ENCODE results near the gene SIRPB1. TPM values are rescaled to one million over a fixed set of nuclear protein-coding genes. Genes with fewer than 3 reads are reported as not detected.
A peak's percentile ranks its signal among the peaks of the same experiment; 100 is the strongest.

Gene SIRPB1
- polyA plus RNA-seq (2012; ENCODE audit: insufficient read depth, insufficient read length): 3.8 TPM

DNA sequence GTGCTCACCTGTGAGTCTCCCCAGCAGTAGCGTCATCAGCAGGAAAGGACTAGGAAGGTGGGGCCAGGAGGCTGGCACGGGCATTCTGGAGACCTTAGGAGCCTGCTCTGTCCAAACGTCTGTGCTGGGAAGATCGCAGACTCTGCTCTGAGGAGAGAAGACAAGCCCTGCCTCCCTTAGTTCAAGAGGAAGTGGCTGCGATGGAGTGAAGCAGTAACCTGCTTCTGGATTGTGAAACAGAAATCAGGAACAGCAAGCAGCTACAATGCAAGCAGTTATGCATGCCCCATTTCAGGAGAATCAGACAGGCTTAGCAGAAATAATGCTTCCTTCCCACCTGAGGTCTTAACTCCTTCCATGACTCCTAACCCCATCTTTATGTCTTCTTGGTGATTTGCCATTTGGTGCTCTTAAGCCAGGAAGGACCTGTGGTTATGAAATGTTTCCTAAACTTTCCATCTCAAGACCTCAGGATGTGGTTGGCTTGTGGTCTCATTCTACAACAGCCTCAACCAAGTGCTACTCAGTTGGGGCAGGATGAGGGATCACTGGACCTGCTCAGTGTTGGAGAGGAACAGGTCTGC, at the start of gene SIRPB1:
Gene SIRPB1 (minus strand): TSS at position 149 of the 584 bp plus-strand sequence. CDS start 65 bp downstream, at position 84.
- peak; percentile 89 for DNase-seq (ENCODE audit: low read depth, low spot score)
- peak within 1 kb of the TSS; percentile 37 for H3K4me3 ChIP-seq (ENCODE audit: low read length)

- H3K4me3 ChIP-seq (ENCODE audit: low read length): no peak overlapping the region
- DNase-seq (ENCODE audit: low read depth, low spot score): no peak
Observed at GRCh38 chr20:1669304-1669703, 49.5 kb upstream of the SIRPB1 start.

GRCh38 chr20:1667502-1668085, 47.8 kb upstream of the SIRPB1 start:
- DNase-seq (ENCODE audit: low read depth, low spot score): no peak
- H3K4me3 ChIP-seq (ENCODE audit: low read length): no peak overlapping the region

- DNase-seq (ENCODE audit: low read depth, low spot score): no peak
- H3K4me3 ChIP-seq (ENCODE audit: low read length): no peak overlapping the region
Observed at GRCh38 chr20:1666802-1667201, 47.0 kb upstream of the SIRPB1 start.

DNA sequence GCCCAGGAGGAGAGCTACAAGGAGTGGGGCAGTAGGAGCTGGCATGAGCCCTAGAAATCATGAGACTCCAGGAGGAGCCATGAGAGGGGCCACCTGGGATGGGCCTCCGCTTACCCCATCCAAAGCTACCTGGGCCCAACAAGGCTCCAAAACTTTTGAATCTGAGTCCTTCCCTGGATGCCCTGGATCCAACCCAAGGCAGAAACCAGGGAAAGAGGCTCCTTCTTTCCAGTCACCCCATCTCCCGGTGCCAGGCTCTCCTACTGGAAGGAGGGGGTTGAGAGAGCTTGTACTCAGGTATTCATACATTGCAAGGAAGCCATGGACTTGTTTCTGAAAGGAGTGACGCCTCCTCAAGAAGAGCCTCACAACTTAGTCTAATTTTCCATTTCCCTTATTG, 45.5 kb upstream of the SIRPB1 start:
- H3K4me3 ChIP-seq (ENCODE audit: low read length): peak overlapping the region; percentile 25
- no peak for DNase-seq (ENCODE audit: low read depth, low spot score)

GRCh38 chr20:1664911-1665310, 45.1 kb upstream of the SIRPB1 start:
- H3K4me3 ChIP-seq (ENCODE audit: low read length): peak overlapping the region; percentile 25
- DNase-seq (ENCODE audit: low read depth, low spot score): peak; percentile 88

- H3K4me3 ChIP-seq (ENCODE audit: low read length): no peak overlapping the region
- peak; percentile 72 for DNase-seq (ENCODE audit: low read depth, low spot score)
Observed at GRCh38 chr20:1663917-1664316, 44.1 kb upstream of the SIRPB1 start.

DNA sequence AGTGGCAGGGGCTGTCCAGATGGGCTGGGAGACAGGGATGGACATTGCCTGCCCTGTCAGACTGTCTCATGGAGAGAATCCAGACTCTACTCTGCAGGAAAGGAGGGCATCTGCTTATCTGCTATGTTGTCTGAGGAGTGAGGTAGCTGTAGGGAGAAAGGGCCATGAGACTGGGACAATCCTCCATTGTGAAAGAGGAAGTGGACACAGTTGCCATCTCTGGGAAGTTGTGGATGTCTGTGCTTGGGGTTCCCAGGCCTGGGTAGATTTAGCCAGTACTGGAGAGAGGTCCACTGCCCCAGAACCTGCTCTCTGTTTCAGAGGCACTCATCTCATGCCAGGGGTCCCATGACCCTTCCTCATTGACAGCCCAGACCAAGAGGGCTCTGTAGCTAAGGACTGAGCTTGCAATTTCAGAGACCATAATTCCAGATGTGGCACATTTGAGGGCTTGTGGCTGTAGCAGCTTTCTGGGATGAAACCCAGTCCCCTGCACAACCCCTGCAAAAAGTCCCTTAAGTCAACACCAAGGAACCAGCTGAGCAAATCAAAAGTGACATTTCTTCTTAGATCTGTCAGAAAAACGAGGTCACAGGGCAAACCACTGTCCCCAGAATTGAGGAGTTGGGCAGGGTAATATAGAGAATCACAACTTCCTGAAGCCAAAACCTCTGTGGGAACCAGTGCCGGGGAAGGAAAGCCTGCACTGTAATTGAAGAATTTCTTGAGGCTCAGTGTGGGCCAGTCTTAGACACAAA, 41.9 kb upstream of the SIRPB1 start:
- no peak for DNase-seq (ENCODE audit: low read depth, low spot score)
- H3K4me3 ChIP-seq (ENCODE audit: low read length): no peak overlapping the region

- no peak overlapping the region for H3K4me3 ChIP-seq (ENCODE audit: low read length)
- no peak for DNase-seq (ENCODE audit: low read depth, low spot score)
Observed at GRCh38 chr20:1660246-1660645, 40.4 kb upstream of the SIRPB1 start.

DNA sequence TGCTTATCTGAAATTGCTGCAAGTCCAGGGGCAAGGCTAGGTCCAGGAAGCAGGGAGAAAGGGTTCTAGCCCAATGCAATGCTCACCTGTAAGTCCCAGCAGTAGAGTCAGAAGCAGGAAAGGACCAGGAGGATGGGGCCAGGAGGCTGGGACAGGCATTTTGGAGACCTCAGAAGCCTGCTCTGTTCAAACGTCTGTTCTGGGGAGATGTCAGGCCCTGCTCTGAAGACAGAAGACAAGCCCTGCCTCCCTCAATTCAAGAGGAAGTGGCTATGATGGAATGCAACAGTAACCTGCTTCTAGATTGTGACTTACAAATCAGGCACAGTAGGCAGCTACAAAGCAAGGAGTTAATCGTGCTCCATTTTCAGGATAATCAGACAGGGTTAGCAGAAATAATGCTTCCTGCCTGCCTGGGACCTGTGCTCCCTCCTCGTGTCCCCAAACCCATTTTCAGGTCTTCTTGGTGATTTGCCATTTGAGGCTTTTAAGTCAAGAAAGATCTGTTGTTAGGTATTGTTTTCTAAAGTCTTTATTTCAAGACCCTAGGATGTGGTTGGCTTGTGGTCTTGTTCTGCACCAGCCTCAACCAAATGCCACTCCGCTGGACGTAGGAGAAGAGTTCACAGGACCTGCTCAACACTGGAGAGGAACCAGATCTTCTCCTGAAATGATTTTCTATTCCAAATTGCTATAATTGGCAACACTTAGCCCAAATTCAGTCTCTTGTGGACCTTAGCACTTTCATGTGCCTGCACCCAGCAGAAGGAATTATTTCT, 37.9 kb upstream of the SIRPB1 start, which contains the start of gene SIRPG:
Gene SIRPG (minus strand): TSS at position 224 of the 779 bp plus-strand sequence. CDS start 65 bp downstream, at position 159.
- H3K4me3 ChIP-seq (ENCODE audit: low read length): peak within 1 kb of the TSS; percentile 59
- peak; percentile 92 for DNase-seq (ENCODE audit: low read depth, low spot score)

- H3K4me3 ChIP-seq (ENCODE audit: low read length): peak overlapping the region; percentile 59
- DNase-seq (ENCODE audit: low read depth, low spot score): no peak
Observed at GRCh38 chr20:1656844-1657243, 37.0 kb upstream of the SIRPB1 start.

GRCh38 chr20:1654996-1655395, 35.2 kb upstream of the SIRPB1 start:
- no peak overlapping the region for H3K4me3 ChIP-seq (ENCODE audit: low read length)

GRCh38 chr20:1652960-1653359, 33.2 kb upstream of the SIRPB1 start:
- no peak for DNase-seq (ENCODE audit: low read depth, low spot score)
- H3K4me3 ChIP-seq (ENCODE audit: low read length): no peak overlapping the region

More at GRCh38 chr20:1654996-1655395, 35.2 kb upstream of the SIRPB1 start:
- DNase-seq (ENCODE audit: low read depth, low spot score): no peak

DNA sequence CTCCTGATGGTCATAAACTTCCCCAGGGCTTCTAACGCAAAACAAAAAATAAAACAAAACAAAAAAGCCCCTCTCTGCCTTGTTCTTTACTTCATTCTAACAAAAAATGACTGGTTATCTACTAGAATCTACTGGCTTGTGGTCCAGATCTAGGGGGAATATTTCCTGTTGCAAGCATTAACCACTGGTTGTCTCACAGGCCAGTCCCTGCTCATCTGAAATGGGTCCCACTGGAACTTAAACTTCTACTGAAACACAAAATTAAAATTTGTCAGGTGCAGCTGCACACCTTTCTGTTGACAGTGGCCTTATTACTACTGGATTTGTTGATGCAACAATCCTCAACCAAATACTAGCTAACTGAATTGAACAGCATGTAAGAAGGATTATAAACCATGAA, 32.3 kb upstream of the SIRPB1 start:
- H3K4me3 ChIP-seq (ENCODE audit: low read length): no peak overlapping the region
- DNase-seq (ENCODE audit: low read depth, low spot score): no peak

- peak; percentile 57 for DNase-seq (ENCODE audit: low read depth, low spot score)
- H3K4me3 ChIP-seq (ENCODE audit: low read length): no peak overlapping the region
Observed at GRCh38 chr20:1651268-1652058, 31.7 kb upstream of the SIRPB1 start.

GRCh38 chr20:1648101-1648500, 28.3 kb upstream of the SIRPB1 start:
- DNase-seq (ENCODE audit: low read depth, low spot score): no peak
- H3K4me3 ChIP-seq (ENCODE audit: low read length): no peak overlapping the region

DNA sequence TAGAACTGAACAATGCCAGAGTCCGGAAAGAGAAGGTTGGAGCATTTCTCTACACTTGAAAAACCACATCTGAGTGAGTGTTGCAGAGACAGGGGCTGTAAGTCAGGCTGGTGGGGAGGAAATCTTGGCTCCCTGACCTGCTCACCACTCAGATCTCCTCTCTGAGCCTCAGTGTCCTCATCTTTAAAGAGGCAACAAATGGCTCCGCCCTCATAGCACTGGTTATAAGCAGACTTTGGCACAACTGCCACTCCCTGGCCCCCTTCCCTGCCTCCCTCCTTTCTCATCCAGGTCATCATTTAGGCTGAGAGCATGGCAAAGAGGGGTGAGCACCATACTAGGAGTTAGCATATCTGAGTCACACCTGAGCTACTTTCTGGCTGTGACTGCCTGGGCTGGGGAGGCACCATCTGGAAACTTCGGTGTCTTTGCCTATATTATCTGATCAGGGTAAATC, 27.2 kb upstream of the SIRPB1 start:
- DNase-seq (ENCODE audit: low read depth, low spot score): no peak
- no peak overlapping the region for H3K4me3 ChIP-seq (ENCODE audit: low read length)

- no peak for DNase-seq (ENCODE audit: low read depth, low spot score)
- H3K4me3 ChIP-seq (ENCODE audit: low read length): no peak overlapping the region
Observed at GRCh38 chr20:1644101-1644962, 24.5 kb upstream of the SIRPB1 start.

Measured in Jurkat, Clone E6-1 (cell line).